Dendritic cell treated with granulocyte-macrophage colony-stimulating factor and Interleukin-4, amounts not matched to agents 40 ng/mL and 50 ng/mL, for 4 days (primary cell): ENCODE results near the gene MEA1.

Experiments
- H3K27ac Mint-ChIP-seq: one replicate; pipeline ENCODE4 v1.8.0; 2022; ENCODE audit warnings: mild to moderate bottlenecking, mixed read lengths
- H3K27me3 Mint-ChIP-seq: one replicate; pipeline ENCODE4 v1.8.0; 2022; ENCODE audit warnings: mild to moderate bottlenecking, mixed read lengths
- H3K36me3 Mint-ChIP-seq: one replicate; pipeline ENCODE4 v1.8.0; 2022; ENCODE audit warnings: low read depth, mixed read lengths
- H3K4me1 Mint-ChIP-seq: one replicate; pipeline ENCODE4 v1.8.0; 2022; ENCODE audit warnings: low read depth, mixed read lengths
- H3K4me3 Mint-ChIP-seq: one replicate; pipeline ENCODE4 v1.8.0; 2022; ENCODE audit warnings: mild to moderate bottlenecking, moderate library complexity, mixed read lengths
- H3K9me3 Mint-ChIP-seq: one replicate; pipeline ENCODE4 v1.8.0; 2022; ENCODE audit warnings: mixed read lengths
- intact Hi-C: fragments of 100-400 bp; cut with micrococcal nuclease; formaldehyde crosslinking; loops from one replicate; pipeline ENCODE4 v1.15.0; 2022

MEA1 gene

GRCh38 chr6:42984001-42984923, 29.5 kb downstream of the MEA1 start, which contains the start of gene PPP2R5D:
Gene PPP2R5D (plus strand): TSS chr6:42984570. CDS start chr6:42984678, 108 bp downstream.
- peaks cover 25% of the 10 kb centered on the region for H3K36me3 Mint-ChIP-seq
- no peaks in the 10 kb centered on the region for H3K9me3 Mint-ChIP-seq
- peaks cover 70% of the 10 kb centered on the region for H3K4me1 Mint-ChIP-seq
- H3K27me3 Mint-ChIP-seq = no peaks in the 10 kb centered on the region
- intact Hi-C loops = loop anchor here (2.0 to 10.0 kb wide), 3 partner anchors 31 to 71 kb away; partner anchors contain the start of genes CUL7, KLC4, KLHDC3 and MRPL2
- peak within 1 kb of the TSS; percentile 80 for H3K4me3 Mint-ChIP-seq
- H3K27ac Mint-ChIP-seq = peak within 1 kb of the TSS; percentile 80

GRCh38 chr6:42981836-42982235, 31.9 kb downstream of the MEA1 start:
- intact Hi-C loops = loop anchor here (5.0 to 10.0 kb wide), 2 partner anchors 50 to 73 kb away; partner anchors contain the start of genes CUL7, KLC4 and MRPL2
- H3K4me3 Mint-ChIP-seq = no peak overlapping the region
- H3K27ac Mint-ChIP-seq = no peak overlapping the region
- H3K27me3 Mint-ChIP-seq = no peaks in the 10 kb centered on the region
- peaks cover 26% of the 10 kb centered on the region for H3K36me3 Mint-ChIP-seq
- H3K4me1 Mint-ChIP-seq = peaks cover 64% of the 10 kb centered on the region
- no peaks in the 10 kb centered on the region for H3K9me3 Mint-ChIP-seq

GRCh38 chr6:42979523-42980177, 34.1 kb downstream of the MEA1 start:
- Mint-ChIP-seq H3K4me3 (peak overlapping the region; percentile 92), H3K4me1 (peaks cover 46% of the 10 kb centered on the region), H3K27me3 (no peaks in the 10 kb centered on the region), H3K9me3 (no peaks in the 10 kb centered on the region), H3K36me3 (peaks cover 22% of the 10 kb centered on the region), H3K27ac (peak overlapping the region; percentile 97)
- intact Hi-C loops = loop anchor here (5.0 to 10.0 kb wide), 2 partner anchors 47 to 75 kb away; partner anchors contain the start of genes CUL7, KLC4 and MRPL2

- Mint-ChIP-seq H3K27me3 (no peaks in the 10 kb centered on the region), H3K4me1 (peaks cover 44% of the 10 kb centered on the region)
Measured at GRCh38 chr6:42978839-42979522, 34.8 kb downstream of the MEA1 start, which contains the start of gene PEX6. Gene PEX6 (minus strand): TSS chr6:42979181. CDS start chr6:42979150, 31 bp downstream.

GRCh38 chr6:42978487-42978838, 35.3 kb downstream of the MEA1 start:
- Mint-ChIP-seq H3K9me3 (no peaks in the 10 kb centered on the region), H3K36me3 (peaks cover 28% of the 10 kb centered on the region), H3K4me3 (peak overlapping the region; percentile 92), H3K4me1 (peaks cover 39% of the 10 kb centered on the region), H3K27me3 (no peaks in the 10 kb centered on the region), H3K27ac (peak overlapping the region; percentile 97)
- intact Hi-C loops = no loop called here

More at GRCh38 chr6:42978839-42979522, 34.8 kb downstream of the MEA1 start, which contains the start of gene PEX6:
- peaks cover 22% of the 10 kb centered on the region for H3K36me3 Mint-ChIP-seq
- H3K27ac Mint-ChIP-seq = peak within 1 kb of the TSS; percentile 97
- intact Hi-C loops = no loop called here
- H3K9me3 Mint-ChIP-seq = no peaks in the 10 kb centered on the region
- peak within 1 kb of the TSS; percentile 92 for H3K4me3 Mint-ChIP-seq

GRCh38 chr6:42974919-42975505, 38.7 kb downstream of the MEA1 start:
- Mint-ChIP-seq H3K27ac (no peak overlapping the region), H3K27me3 (no peaks in the 10 kb centered on the region), H3K9me3 (no peaks in the 10 kb centered on the region)

GRCh38 chr6:42973926-42974325, 39.8 kb downstream of the MEA1 start:
- intact Hi-C loops = no loop called here
- Mint-ChIP-seq H3K4me1 (peaks cover 38% of the 10 kb centered on the region), H3K27ac (no peak overlapping the region), H3K9me3 (no peaks in the 10 kb centered on the region), H3K4me3 (no peak overlapping the region), H3K36me3 (peaks cover 35% of the 10 kb centered on the region), H3K27me3 (no peaks in the 10 kb centered on the region)

More at GRCh38 chr6:42974919-42975505, 38.7 kb downstream of the MEA1 start:
- intact Hi-C loops = no loop called here
- H3K36me3 Mint-ChIP-seq = peaks cover 29% of the 10 kb centered on the region
- no peak overlapping the region for H3K4me3 Mint-ChIP-seq
- H3K4me1 Mint-ChIP-seq = peaks cover 46% of the 10 kb centered on the region

- H3K9me3 Mint-ChIP-seq = no peaks in the 10 kb centered on the region
- peaks cover 40% of the 10 kb centered on the region for H3K36me3 Mint-ChIP-seq
- H3K4me1 Mint-ChIP-seq = peaks cover 33% of the 10 kb centered on the region
- intact Hi-C loops = no loop called here
- peak overlapping the region; percentile 32 for H3K27ac Mint-ChIP-seq
- no peaks in the 10 kb centered on the region for H3K27me3 Mint-ChIP-seq
- H3K4me3 Mint-ChIP-seq = no peak overlapping the region
Measured at GRCh38 chr6:42971746-42972327, 41.9 kb downstream of the MEA1 start.

GRCh38 chr6:42970871-42971612, 42.7 kb downstream of the MEA1 start:
- no peaks in the 10 kb centered on the region for H3K27me3 Mint-ChIP-seq
- peaks cover 43% of the 10 kb centered on the region for H3K36me3 Mint-ChIP-seq
- H3K27ac Mint-ChIP-seq = peak overlapping the region; percentile 32

GRCh38 chr6:42969934-42970333, 43.8 kb downstream of the MEA1 start:
- intact Hi-C loops = no loop called here
- no peaks in the 10 kb centered on the region for H3K9me3 Mint-ChIP-seq
- peaks cover 54% of the 10 kb centered on the region for H3K36me3 Mint-ChIP-seq
- H3K4me1 Mint-ChIP-seq = peaks cover 37% of the 10 kb centered on the region
- no peak overlapping the region for H3K4me3 Mint-ChIP-seq
- no peak overlapping the region for H3K27ac Mint-ChIP-seq
- H3K27me3 Mint-ChIP-seq = no peaks in the 10 kb centered on the region

More at GRCh38 chr6:42970871-42971612, 42.7 kb downstream of the MEA1 start:
- peaks cover 37% of the 10 kb centered on the region for H3K4me1 Mint-ChIP-seq
- no peak overlapping the region for H3K4me3 Mint-ChIP-seq
- H3K9me3 Mint-ChIP-seq = no peaks in the 10 kb centered on the region
- intact Hi-C loops = no loop called here

- Mint-ChIP-seq H3K9me3 (no peaks in the 10 kb centered on the region), H3K36me3 (peaks cover 59% of the 10 kb centered on the region), H3K27me3 (no peaks in the 10 kb centered on the region), H3K4me1 (peaks cover 37% of the 10 kb centered on the region), H3K27ac (no peak overlapping the region), H3K4me3 (no peak overlapping the region)
- intact Hi-C loops = no loop called here
Measured at GRCh38 chr6:42969431-42969830, 44.3 kb downstream of the MEA1 start.

GRCh38 chr6:42968783-42969182, 45.0 kb downstream of the MEA1 start:
- intact Hi-C loops = no loop called here
- Mint-ChIP-seq H3K4me1 (peaks cover 37% of the 10 kb centered on the region), H3K9me3 (no peaks in the 10 kb centered on the region), H3K36me3 (peaks cover 62% of the 10 kb centered on the region), H3K4me3 (no peak overlapping the region), H3K27ac (no peak overlapping the region), H3K27me3 (no peaks in the 10 kb centered on the region)
